Jurkat, Clone E6-1 (cell line): Measurements from ENCODE around the gene ESRP2. TPM values are rescaled to one million over a fixed set of nuclear protein-coding genes. Genes with fewer than 3 reads are reported as not detected.

Source experiments
- DNase-seq: peaks from one replicate; pipeline ENCODE4 v3.0.0-alpha.2; 2011; ENCODE audit warnings: low read depth, low spot score
- H3K4me3 ChIP-seq: 2 replicates; pipeline ENCODE4 v1.5.1; 2011; ENCODE audit warnings: mild to moderate bottlenecking, low read length, control low read depth, moderate library complexity
- polyA plus RNA-seq: library from polyadenylated mRNA; unstranded; fragments of >200 nt; gene quantifications from one replicate; pipeline ENCODE4 v1.2.1, GENCODE V29; 2012; ENCODE audit warnings: missing spikeins; ENCODE audit not compliant: insufficient read length, insufficient read depth

The ESRP2 gene
- not detected for polyA plus RNA-seq

GRCh38 chr16:68235887-68236136 lies at the start of gene ESRP2:
Gene ESRP2, minus strand, starts transcription at chr16:68236127. Its CDS starts 82 bp downstream, at chr16:68236045.
- H3K4me3 ChIP-seq, result no peak within 1 kb of the TSS
- DNase-seq, result no peak

GRCh38 chr16:68285683-68286082 lies 49.8 kb upstream of the ESRP2 start:
- peak overlapping the region; percentile 49 for H3K4me3 ChIP-seq

GRCh38 chr16:68284847-68285246 lies 48.9 kb upstream of the ESRP2 start:
- peak overlapping the region; percentile 49 for H3K4me3 ChIP-seq
- no peak for DNase-seq

More at GRCh38 chr16:68285683-68286082, 49.8 kb upstream of the ESRP2 start:
- no peak for DNase-seq

- no peak for DNase-seq
- no peak overlapping the region for H3K4me3 ChIP-seq
Measured at GRCh38 chr16:68283801-68284598, 48.1 kb upstream of the ESRP2 start.

- DNase-seq, result no peak
- no peak overlapping the region for H3K4me3 ChIP-seq
Measured at GRCh38 chr16:68283346-68283745, 47.4 kb upstream of the ESRP2 start.

GRCh38 chr16:68282064-68282452 lies 46.1 kb upstream of the ESRP2 start:
- DNase-seq, result no peak
- no peak overlapping the region for H3K4me3 ChIP-seq

DNA sequence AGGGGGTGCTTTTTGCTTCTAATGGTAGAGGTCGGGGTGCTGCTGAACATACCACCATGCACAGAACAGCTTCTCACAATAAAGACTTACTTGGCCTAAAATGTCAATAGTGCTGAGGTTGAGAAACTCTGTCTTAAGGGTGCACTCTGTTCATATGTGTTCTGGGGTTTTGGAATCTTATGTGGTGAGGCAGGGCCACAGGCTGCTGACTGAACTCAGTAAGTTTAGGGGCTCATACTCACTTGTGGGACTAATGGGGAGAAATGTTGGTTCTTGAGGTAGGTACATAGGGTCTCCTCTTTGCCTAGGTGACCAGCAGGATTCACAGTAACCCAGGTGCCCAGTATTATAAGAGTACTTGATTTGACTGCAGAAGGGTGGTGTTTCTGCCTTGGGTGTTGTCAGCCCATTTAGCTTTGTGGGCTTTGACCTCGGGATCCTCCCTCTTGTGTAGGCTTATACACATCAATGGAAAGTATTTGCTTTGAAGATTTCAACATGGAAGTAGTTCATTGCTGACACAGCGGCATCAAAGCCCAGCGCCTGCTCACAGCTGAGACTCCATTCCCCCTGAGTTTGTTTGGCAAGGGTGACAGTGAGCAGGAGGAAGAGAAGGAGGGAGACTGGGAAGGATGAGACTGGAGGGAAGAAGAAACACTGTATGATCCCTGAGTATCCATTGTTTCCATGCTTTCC lies 45.6 kb upstream of the ESRP2 start:
- peak; percentile 67 for DNase-seq
- H3K4me3 ChIP-seq, result no peak overlapping the region

DNA sequence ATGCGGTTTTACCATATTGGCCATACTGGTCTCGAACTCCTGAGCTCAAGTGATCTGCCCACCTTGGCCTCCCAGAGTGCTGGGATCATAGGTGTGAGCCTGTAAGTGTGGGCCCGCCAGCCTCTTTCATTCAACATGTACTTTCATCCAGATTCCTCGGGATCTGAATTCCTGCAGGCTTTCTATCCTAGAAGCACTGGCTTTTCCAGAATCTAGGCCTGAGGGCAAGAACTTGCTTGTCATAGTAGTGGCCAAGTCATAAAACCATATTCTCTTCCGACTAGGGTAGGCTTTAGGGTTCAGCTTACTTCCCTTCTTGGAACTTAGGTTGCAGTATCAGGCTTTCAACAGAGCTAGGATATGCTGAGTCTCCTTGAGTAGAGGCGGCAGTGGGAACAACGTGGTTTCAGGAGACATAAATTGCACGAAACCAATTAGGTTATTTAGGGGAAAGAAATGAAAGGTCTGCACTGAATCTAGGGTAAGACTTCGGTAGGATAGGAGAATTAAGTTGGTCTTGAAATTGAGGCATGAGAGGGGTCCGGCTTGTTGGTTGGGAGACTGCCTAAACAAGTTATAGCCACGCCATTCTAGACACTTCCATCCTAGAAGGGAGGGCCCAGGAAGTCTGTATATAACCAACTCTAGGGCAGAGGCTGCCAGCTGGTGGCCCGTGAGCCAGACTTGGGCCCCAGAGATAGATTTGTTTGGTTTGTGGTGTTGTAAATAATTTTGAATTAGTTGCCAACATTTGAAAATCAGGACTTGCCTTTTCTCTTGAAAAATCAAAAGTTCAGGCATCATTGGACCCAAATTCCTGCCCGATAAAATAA lies 44.0 kb upstream of the ESRP2 start:
- no peak overlapping the region for H3K4me3 ChIP-seq
- no peak for DNase-seq

- no peak overlapping the region for H3K4me3 ChIP-seq
- no peak for DNase-seq
Measured at GRCh38 chr16:68276223-68276622, 40.3 kb upstream of the ESRP2 start.

DNA sequence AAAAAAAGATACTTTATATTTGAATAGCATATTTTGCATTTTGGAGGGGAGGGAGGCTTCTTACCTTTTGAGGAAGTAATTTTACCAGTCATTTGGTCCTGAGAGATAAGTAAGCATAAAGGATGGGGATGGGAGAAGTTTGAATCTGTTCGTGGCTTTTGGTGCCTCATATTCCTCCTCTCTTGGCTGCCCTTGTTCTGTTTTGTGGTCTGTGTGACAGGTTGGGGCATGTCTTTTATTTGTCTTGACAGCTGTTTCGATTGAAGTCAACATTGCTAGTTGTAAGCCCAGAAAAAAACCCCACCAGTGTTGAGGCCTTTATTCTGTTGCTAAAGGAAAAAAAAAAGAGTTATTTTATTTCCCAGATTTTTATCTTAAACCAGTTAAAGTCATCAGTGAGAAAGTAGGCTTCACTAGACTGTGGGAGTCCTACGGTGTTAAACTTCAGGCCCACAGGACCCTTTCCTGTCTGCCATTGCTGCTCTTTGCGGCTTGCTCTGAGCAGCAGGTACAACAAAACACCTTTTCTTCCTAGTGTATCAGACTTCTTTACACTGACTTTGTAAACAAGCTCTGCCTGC lies 39.8 kb upstream of the ESRP2 start:
- DNase-seq, result peak; percentile 94
- no peak overlapping the region; the same call in 1 of the 2 replicates for H3K4me3 ChIP-seq

GRCh38 chr16:68274441-68274840 lies 38.5 kb upstream of the ESRP2 start:
- no peak for DNase-seq
- H3K4me3 ChIP-seq, result no peak overlapping the region

GRCh38 chr16:68273896-68274295 lies 38.0 kb upstream of the ESRP2 start:
- no peak overlapping the region for H3K4me3 ChIP-seq
- DNase-seq, result no peak

GRCh38 chr16:68273459-68273858 lies 37.5 kb upstream of the ESRP2 start:
- no peak for DNase-seq
- H3K4me3 ChIP-seq, result no peak overlapping the region

- H3K4me3 ChIP-seq, result no peak overlapping the region
- no peak for DNase-seq
Measured at GRCh38 chr16:68272507-68273209, 36.7 kb upstream of the ESRP2 start.

GRCh38 chr16:68270353-68270752 lies 34.4 kb upstream of the ESRP2 start:
- no peak overlapping the region for H3K4me3 ChIP-seq
- DNase-seq, result no peak

- no peak overlapping the region for H3K4me3 ChIP-seq
- DNase-seq, result no peak
Measured at GRCh38 chr16:68269793-68270192, 33.9 kb upstream of the ESRP2 start.

DNA sequence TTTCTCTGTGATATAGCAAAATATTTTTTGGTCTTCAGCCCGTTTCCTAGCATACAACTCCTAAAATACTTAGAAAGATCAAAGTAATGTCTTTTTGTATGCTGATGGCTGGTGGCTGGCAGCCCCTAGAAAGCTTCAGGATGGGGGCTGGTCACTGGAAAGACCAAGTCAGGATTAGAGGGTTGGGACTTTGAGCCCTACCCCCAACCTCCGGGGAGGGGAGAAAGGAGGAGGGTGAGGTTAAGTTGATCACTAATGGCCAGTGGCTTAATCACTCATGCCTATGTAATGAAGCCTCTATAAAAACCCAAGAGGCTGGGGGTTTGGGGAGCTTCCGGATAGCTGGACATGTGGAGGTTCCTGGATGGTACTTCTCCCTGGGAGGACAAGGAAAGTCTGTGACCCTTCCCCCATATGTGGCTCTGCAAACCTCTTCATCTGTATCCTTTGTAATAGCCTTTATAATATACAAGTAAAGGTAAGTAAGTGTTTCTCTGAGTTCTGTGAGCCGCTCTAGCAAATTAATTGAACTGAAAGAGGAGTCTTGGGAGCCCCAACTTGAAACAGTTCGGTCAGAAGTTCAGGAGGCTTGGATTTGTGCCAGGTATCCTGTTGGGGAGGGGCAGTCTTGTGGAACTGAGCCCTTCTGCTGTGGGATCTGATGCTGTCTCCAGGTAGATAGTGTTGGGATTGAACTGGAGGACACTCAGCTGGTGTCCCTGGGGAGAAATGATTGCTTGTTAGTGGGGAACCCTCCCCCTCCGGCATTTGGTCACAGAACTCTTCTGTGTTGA lies 31.9 kb upstream of the ESRP2 start:
- DNase-seq, result no peak
- no peak overlapping the region for H3K4me3 ChIP-seq
